HUES48 (cell line): Measurements from ENCODE around the gene CST3.

Experiments used
- H3K27ac ChIP-seq: one replicate; pipeline ENCODE4 v1.7.0; 2013; ENCODE audit warnings: low read depth, low read length, inconsistent platforms
- H3K27me3 ChIP-seq: 2 replicates; pipeline ENCODE4 v1.6.1; 2013; ENCODE audit warnings: mild to moderate bottlenecking, low read length; ENCODE audit not compliant: control insufficient read depth, insufficient read depth
- H3K36me3 ChIP-seq: 2 replicates; pipeline ENCODE4 v1.6.1; 2013; ENCODE audit warnings: low read length; ENCODE audit not compliant: control insufficient read depth, insufficient read depth
- H3K4me1 ChIP-seq: 2 replicates; pipeline ENCODE4 v1.6.1; 2013; ENCODE audit warnings: mild to moderate bottlenecking, low read length; ENCODE audit not compliant: control insufficient read depth, insufficient read depth
- H3K4me3 ChIP-seq: 2 replicates; pipeline ENCODE4 v1.5.1; 2013; ENCODE audit warnings: mild to moderate bottlenecking, low read depth, low read length
- H3K9ac ChIP-seq: 2 replicates; pipeline ENCODE4 v1.6.1; 2013; ENCODE audit warnings: mild to moderate bottlenecking, low read depth, low read length, moderate library complexity
- H3K9me3 ChIP-seq: 2 replicates; pipeline ENCODE4 v1.6.1; 2013; ENCODE audit warnings: low read length; ENCODE audit not compliant: control insufficient read depth, insufficient read depth

CST3 gene

DNA sequence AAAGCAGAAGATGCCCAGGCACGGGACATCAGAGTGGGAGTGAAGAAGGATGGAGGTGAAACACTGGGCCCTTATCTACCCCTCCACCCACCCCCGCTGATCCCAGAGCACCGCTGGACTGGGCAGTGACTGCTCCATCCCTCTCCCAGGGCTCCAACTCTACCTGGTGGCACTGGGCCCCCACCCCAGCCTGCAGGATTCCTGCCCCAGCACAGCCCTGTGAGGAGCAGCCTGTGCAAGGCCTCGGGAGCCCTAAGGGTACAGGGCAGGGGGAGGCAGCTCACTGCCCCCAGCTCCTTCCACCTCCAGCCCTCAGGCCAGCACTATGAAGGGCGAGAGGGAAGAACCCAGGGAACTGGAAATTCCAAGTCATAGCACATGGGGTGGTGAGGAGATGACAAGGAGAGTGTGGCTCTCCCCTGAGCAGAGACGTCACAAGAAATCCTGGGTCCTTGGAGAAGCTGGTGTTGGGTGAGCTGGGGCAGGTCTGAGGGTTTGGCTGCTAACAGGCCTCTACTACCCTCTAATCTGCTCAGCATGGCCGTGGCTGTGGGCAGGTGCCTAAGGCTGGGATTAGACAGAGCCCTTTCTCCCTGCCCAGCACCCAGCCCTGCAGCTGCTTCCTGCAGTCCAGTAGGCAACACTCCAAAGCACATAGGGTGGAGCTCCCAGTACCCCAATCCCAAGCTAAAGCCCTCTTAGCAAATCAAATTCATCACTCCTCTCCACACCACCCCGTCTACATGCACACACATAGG, 3.5 kb downstream of the CST3 start:
- peaks cover 12% of the 10 kb centered on the region for H3K27me3 ChIP-seq
- no peaks in the 10 kb centered on the region for H3K36me3 ChIP-seq
- H3K9ac ChIP-seq, result no peak overlapping the region
- no peak overlapping the region for H3K27ac ChIP-seq
- peaks cover 7% of the 10 kb centered on the region for H3K4me1 ChIP-seq
- no peaks in the 10 kb centered on the region for H3K9me3 ChIP-seq
- no peak overlapping the region for H3K4me3 ChIP-seq

DNA sequence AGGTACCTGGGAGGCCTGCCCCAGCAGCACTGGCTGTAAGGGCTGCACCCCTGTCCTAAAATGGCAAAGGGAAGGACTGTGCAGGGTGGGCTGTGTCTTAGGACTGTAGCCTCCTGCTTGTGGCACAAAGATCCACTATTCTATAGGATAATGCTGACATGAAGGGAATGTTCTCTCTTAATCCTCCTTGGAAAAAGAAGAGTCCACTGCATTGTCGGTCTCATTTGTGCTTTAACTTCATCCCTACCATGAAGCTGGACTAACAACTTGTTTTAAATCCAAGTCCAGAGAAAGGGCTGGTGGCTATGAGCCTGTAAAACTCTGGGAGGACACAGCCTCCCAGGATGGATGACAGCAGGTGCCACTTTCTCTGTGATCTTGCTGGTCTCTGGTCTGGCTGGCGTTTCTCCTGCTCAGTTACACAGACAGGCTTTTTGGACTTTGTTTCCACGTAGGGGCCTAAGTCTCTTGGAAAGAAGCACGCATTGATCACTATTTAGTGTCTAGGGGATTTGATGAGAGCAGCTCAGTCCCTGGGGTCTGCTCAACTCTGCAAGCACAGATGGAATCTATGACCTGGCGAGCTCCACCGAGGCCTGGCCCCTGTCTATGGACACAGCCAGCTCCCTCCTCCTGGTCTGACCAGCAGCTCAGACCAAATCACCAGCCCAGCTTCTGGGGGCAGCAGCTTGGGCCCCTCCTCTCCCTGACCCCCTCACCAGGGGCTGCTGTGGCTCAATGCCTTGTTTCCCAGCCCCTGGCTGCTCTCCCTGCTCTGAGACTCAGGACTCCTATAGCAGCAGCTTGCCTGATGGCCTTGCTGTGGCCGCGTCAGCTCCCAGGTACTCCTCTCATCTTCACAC, 4.8 kb downstream of the CST3 start:
- H3K36me3 ChIP-seq, result no peaks in the 10 kb centered on the region
- H3K27me3 ChIP-seq, result peaks cover 12% of the 10 kb centered on the region
- no peaks in the 10 kb centered on the region for H3K9me3 ChIP-seq
- H3K4me3 ChIP-seq, result no peak overlapping the region
- no peak overlapping the region for H3K27ac ChIP-seq
- H3K9ac ChIP-seq, result no peak overlapping the region
- peaks cover 7% of the 10 kb centered on the region for H3K4me1 ChIP-seq

DNA sequence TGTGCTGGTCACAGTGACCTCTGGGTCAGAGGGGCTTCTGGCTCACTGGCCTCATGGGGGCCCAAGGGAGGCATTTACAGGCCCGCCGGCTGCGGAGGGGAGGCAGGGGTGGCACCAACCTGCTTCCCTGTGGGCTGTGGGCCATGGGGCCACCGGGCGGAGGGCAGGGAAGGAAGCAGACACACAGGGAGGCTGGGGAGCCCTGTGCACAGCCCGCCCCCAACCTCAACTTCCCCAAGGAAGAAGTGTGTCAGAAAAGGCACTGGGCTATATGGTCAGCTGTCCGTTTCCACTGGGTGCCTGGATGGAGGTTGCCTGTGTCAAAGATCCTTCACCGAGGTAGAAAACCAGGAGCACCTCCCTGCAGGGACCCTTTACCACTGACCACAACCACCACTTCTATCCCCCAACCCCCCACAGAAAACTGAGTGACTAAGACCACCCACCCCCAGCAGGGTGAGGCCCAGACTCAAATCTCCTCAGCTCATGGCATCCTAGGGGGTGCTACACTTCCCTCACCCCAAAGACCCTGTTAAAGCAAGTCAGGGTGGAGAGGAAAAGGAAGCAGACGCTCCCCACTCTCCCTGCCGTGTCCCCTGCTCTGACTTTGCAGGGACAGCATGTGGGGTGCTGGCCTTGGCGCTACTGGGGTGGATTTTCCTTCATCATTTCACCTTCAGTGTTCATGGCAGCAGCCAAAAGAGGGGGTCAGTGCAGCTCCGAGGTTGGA, 5.6 kb downstream of the CST3 start:
- H3K27me3 ChIP-seq, result peaks cover 12% of the 10 kb centered on the region
- no peak overlapping the region for H3K4me3 ChIP-seq
- H3K4me1 ChIP-seq, result peaks cover 7% of the 10 kb centered on the region
- H3K27ac ChIP-seq, result no peak overlapping the region
- H3K9ac ChIP-seq, result no peak overlapping the region
- H3K36me3 ChIP-seq, result no peaks in the 10 kb centered on the region
- no peaks in the 10 kb centered on the region for H3K9me3 ChIP-seq

DNA sequence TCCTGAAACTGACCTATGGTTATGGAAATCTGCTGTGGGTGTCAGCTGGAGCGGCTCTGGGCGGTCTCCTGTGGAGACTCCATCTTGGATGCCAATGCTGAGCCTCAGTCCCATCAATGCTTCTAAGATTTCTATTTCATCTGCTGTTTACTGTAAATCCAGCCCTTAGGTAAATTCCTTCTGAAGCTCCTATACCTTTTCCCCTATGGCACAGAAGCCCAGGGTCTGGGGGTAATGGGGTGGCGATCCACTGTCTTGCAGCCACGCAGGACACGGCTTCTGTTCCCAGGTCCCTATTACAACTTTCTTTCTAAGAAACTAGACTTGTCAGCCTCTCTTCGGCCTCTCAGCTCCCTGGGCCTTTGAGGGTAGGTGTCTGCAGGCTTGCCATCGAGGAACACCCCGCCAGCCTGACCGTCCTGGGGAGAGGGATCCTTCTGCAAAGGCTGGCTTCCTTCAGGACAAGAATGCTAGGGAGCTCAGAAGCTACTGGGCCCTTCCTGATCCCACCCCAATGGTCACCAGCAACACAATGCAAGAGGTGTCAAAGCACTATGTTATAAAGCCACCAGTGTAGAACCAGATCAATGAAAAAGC, 6.4 kb downstream of the CST3 start:
- Histone ChIP-seq H3K27me3 (peaks cover 5% of the 10 kb centered on the region), H3K9ac (no peak overlapping the region), H3K9me3 (no peaks in the 10 kb centered on the region), H3K27ac (no peak overlapping the region), H3K4me1 (peaks cover under 1% of the 10 kb centered on the region; the same call in 1 of the 2 replicates), H3K4me3 (no peak overlapping the region), H3K36me3 (no peaks in the 10 kb centered on the region)

DNA sequence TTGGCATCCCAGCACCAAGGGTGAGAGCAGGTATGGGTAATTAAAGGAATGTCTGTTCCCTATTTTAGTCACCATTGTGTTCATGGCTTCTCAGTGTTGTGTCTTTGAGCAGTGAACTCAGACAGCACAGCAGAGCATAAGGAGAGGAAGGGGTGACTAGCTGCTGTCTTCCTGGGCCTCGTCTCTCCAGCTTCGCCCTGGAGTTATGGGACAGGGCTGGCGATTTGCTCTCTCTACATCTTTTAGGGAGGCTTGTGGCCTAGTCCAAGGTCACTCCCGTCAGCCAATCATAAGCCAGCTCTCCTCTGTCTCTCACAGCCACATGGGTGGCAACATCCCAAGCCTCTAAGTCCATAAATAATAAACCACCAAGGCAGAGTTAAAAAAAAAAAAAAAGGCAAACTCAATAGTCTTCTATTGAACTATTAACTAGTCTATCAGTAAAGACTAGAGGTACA, 7.3 kb downstream of the CST3 start:
- H3K4me3 ChIP-seq, result no peak overlapping the region
- no peaks in the 10 kb centered on the region for H3K9me3 ChIP-seq
- no peak overlapping the region for H3K9ac ChIP-seq
- no peaks in the 10 kb centered on the region; the same call in 1 of the 2 replicates for H3K4me1 ChIP-seq
- no peak overlapping the region for H3K27ac ChIP-seq
- no peaks in the 10 kb centered on the region for H3K36me3 ChIP-seq
- H3K27me3 ChIP-seq, result no peaks in the 10 kb centered on the region

DNA sequence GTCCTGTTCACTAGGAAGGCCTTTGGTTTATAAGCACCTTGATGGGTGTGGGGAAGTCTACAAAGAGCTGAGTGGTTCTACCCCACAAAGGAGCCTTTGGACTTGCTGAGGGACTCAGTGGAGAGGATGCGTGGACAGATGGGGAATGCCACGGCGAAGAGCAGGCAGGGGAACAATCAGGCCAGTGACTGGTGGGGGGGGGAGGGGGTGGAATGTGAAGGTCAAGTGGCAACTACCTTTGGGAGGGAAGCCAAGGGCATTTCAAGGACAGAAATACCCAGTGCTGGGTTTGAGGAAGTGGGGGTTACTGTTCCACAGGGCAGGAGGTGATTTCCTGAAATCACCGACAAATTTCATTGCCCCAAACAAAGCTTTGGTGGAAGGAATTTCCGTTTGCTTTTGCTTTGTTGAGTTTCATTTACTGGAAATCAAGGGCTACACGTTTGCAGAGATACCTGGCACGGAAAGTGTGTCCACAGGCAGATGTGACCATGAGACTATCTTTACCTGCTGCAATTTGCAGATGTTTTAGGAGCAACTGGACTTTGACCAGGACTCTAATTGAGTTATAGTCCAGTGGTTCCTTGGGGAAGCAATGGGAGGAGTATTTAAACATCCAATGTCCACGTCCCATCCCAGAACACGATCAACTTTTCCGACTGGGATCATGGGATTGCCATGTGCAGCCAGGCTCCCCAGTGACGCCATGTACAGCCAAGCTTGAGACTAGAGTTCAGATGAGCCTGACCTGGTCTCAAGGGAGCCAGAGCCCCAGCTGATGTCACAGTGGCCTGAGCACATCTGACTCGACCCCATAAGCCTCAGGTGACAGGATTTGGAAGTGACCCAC, 8.0 kb downstream of the CST3 start:
- H3K9ac ChIP-seq, result no peak overlapping the region
- no peaks in the 10 kb centered on the region for H3K27me3 ChIP-seq
- H3K27ac ChIP-seq, result no peak overlapping the region
- no peaks in the 10 kb centered on the region; the same call in 1 of the 2 replicates for H3K4me1 ChIP-seq
- H3K36me3 ChIP-seq, result no peaks in the 10 kb centered on the region
- no peaks in the 10 kb centered on the region for H3K9me3 ChIP-seq
- no peak overlapping the region for H3K4me3 ChIP-seq

DNA sequence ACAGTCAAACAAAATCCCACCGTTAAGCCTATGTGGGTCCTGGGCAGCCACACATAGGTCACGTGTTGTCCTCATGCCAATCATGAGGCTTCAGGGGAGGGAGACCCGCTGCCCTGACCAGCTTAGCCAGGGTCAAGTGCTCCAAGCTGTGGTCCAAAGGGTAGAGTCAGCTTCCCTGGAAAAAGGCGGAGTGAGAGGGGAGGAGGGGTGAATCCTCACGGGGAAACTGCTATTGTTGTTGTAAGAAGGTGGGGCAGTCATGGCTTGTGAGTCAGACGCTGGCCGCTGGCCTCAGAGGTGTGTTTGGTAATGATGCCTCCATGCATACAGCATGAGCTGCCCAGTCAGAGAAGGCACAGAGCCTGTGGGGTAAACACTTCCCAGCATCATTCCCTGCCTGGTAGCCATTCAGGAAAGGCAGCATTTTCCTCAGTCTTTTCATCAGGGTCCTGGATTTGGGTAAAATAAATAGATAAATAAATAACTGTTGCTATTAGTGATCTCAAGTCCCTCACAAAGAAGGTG, 8.7 kb downstream of the CST3 start:
- no peak overlapping the region for H3K4me3 ChIP-seq
- H3K9me3 ChIP-seq, result no peaks in the 10 kb centered on the region
- H3K27me3 ChIP-seq, result no peaks in the 10 kb centered on the region
- H3K36me3 ChIP-seq, result no peaks in the 10 kb centered on the region
- no peaks in the 10 kb centered on the region; the same call in 1 of the 2 replicates for H3K4me1 ChIP-seq
- no peak overlapping the region for H3K27ac ChIP-seq
- H3K9ac ChIP-seq, result no peak overlapping the region

DNA sequence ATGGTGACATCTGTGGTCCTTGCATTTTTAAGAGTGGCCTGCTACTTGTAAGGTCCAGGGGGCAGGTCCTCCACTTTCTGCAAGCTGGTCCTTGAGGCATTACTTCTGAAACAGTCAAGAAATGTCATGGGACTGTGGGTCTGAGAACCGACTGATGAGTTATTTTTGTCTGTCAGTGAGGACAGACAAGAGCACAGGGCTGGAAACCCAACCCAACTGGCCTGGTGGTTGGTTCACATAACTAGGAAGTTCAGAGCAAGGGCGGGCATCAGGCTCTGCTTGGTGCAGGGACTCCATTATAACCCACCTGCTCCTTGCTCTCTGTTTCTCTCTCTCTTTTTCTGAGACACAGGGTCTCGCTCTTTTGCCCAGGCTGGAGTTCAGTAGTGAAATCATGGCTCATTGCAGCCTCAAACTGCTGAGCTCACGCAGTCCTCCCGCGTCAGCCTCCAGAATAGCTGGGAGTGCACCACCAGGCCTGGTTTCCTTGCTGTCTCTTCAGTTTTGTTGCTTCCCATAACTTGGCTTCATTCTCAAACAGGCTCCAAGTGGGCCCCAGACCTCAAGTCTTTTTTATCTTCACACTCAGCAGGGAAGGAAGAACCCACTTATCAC, 9.2 kb downstream of the CST3 start:
- H3K27me3 ChIP-seq, result no peaks in the 10 kb centered on the region
- H3K27ac ChIP-seq, result no peak overlapping the region
- no peak overlapping the region for H3K4me3 ChIP-seq
- H3K4me1 ChIP-seq, result no peaks in the 10 kb centered on the region; the same call in 1 of the 2 replicates
- no peaks in the 10 kb centered on the region for H3K36me3 ChIP-seq
- no peak overlapping the region for H3K9ac ChIP-seq
- H3K9me3 ChIP-seq, result no peaks in the 10 kb centered on the region

DNA sequence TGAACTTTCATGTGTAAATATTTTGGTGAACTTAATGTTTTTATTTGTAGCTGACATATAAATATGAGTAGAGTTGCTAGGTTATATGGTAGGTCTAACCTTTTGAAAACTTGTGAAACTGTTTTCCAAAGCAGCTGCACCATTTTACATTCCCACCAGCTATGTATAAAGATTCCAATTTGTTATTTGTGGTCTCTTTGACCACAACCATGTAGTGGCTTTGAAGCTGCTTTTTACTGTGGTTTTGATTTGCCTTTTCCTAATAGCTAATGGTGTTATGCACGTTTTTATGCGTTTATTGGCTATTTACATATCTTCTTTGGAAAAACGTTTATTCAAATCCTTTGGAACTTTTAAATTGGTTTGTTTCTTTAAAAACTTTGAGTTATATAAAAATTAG, 10.3 kb downstream of the CST3 start:
- H3K9me3 ChIP-seq, result no peaks in the 10 kb centered on the region
- H3K27ac ChIP-seq, result no peak overlapping the region
- no peaks in the 10 kb centered on the region for H3K27me3 ChIP-seq
- H3K4me3 ChIP-seq, result no peak overlapping the region
- no peaks in the 10 kb centered on the region; the same call in 1 of the 2 replicates for H3K4me1 ChIP-seq
- H3K36me3 ChIP-seq, result no peaks in the 10 kb centered on the region
- no peak overlapping the region for H3K9ac ChIP-seq
